GM12878 (cell line): Measurements from ENCODE around the gene IL6R. TPM values are rescaled to one million over a fixed set of nuclear protein-coding genes. Genes with fewer than 3 reads are reported as not detected.

ENCODE experiments used
- ATAC-seq: fragments of 200-7000 bp; cut with Tn5 transposase; 3 replicates; pipeline ENCODE4 v1.9.1; 2020; ENCODE audit warnings: mild to moderate bottlenecking, moderate library complexity
- BruUV-seq: library from RNA; stranded (reverse); fragments of 400-500 nt; replicated peaks from 2 replicates; lab custom pipeline; 2021; lab: Mats Ljungman, UMichigan
- CTCF ChIA-PET: fragments of 300-600 bp; sonication (Branson Sonifier 250); formaldehyde crosslinking; extraction: SDS; loops from one replicate; lab custom pipeline; 2021; ENCODE audit warnings: inconsistent platforms; lab: Yijun Ruan, JAX
- POLR2A ChIA-PET: fragments of 350-600 bp; formaldehyde crosslinking; extraction: SDS; loops from one replicate; lab custom pipeline; 2021; ENCODE audit warnings: inconsistent platforms; lab: Charles Lee
- RAD21 ChIA-PET: fragments of 300-600 bp; sonication (Branson Sonifier 250); formaldehyde crosslinking; loops from one replicate; lab custom pipeline; 2023; ENCODE audit warnings: antibody characterized with exemption; ENCODE audit not compliant: unreplicated experiment; lab: Charles Lee
- SMC1A ChIA-PET: fragments of 300-600 bp; sonication (Branson Sonifier 250); formaldehyde crosslinking; loops from one replicate; lab custom pipeline; 2023; ENCODE audit not compliant: unreplicated experiment, uncharacterized antibody; lab: Charles Lee
- DNase-seq: peaks from one replicate; pipeline ENCODE4 v3.0.0-alpha.2; 2011; ENCODE audit warnings: low read depth, low spot score
- FAIRE-seq: peaks from 3 replicates; lab custom pipeline; 2011; peaks lifted over from hg19 to GRCh38; lab: Jason Lieb, UNC
- H2AFZ ChIP-seq: 2 replicates; pipeline ENCODE4 v1.6.0; 2011; ENCODE audit warnings: low read depth, low read length, control low read depth; ENCODE audit not compliant: control insufficient read depth
- H3K27ac ChIP-seq: 2 replicates; pipeline ENCODE4 v1.5.1; 2011; ENCODE audit warnings: control low read depth; ENCODE audit not compliant: control insufficient read depth, insufficient read depth
- H3K27me3 ChIP-seq, 2 experiments: replicated peaks in 1 of 2; 2 replicates each; pipeline versions ENCODE4 v1.6.0 to v1.6.1; 2011; ENCODE audit warnings: low read length in 1 of 2; ENCODE audit not compliant: control insufficient read depth in 2 of 2, insufficient read depth in 2 of 2
- H3K36me3 ChIP-seq, 2 experiments: 2 replicates each; pipeline ENCODE4 v1.5.1; 2011; ENCODE audit warnings: low read length in 1 of 2; ENCODE audit not compliant: control insufficient read depth in 2 of 2, insufficient read depth in 2 of 2
- H3K4me1 ChIP-seq: 2 replicates; pipeline ENCODE4 v1.6.1; 2011; ENCODE audit warnings: mild to moderate bottlenecking, low read length, moderate library complexity, mixed read lengths; ENCODE audit not compliant: control insufficient read depth, insufficient read depth
- H3K4me2 ChIP-seq: 2 replicates; pipeline ENCODE4 v1.6.0; 2011; ENCODE audit warnings: control low read depth; ENCODE audit not compliant: control insufficient read depth, insufficient read depth
- H3K4me3 ChIP-seq: fragments of 200-600 bp; sonication (generic); 2 replicates; pipeline ENCODE4 v1.5.1; 2016
- H3K79me2 ChIP-seq: 2 replicates; pipeline ENCODE4 v1.6.0; 2011; ENCODE audit warnings: low read length; ENCODE audit not compliant: control insufficient read depth, insufficient read depth
- H3K9ac ChIP-seq: 2 replicates; pipeline ENCODE4 v1.8.0; 2011; ENCODE audit warnings: low read length, control low read depth, mixed read lengths; ENCODE audit not compliant: control insufficient read depth, insufficient read depth
- H3K9me3 ChIP-seq: replicated peaks from 3 replicates; pipeline ENCODE4 v1.5.1; 2011; ENCODE audit warnings: mild to moderate bottlenecking, low read length; ENCODE audit not compliant: control insufficient read depth, insufficient read depth
- H4K20me1 ChIP-seq: 2 replicates; pipeline ENCODE4 v1.6.0; 2011; ENCODE audit not compliant: control insufficient read depth, insufficient read depth
- BACH1 ChIP-seq: fragments of 450-650 bp; IDR thresholded peaks from 2 replicates; pipeline ENCODE4 v1.6.1; 2017; ENCODE audit warnings: mild to moderate bottlenecking, borderline replicate concordance
- CHD1 ChIP-seq: IDR thresholded peaks from 2 replicates; pipeline ENCODE4 v1.6.1; 2012; ENCODE audit warnings: low read depth, low read length, improper control_type of control experiment
- GABPA ChIP-seq: IDR thresholded peaks from 2 replicates; pipeline ENCODE4 v1.6.1; 2014; ENCODE audit warnings: antibody characterized with exemption, low read depth, mild to moderate bottlenecking, inconsistent platforms
- NR2C2 ChIP-seq: IDR thresholded peaks from 2 replicates; pipeline ENCODE4 v1.6.1; 2011; ENCODE audit warnings: borderline replicate concordance, low read depth; ENCODE audit not compliant: control insufficient read depth, insufficient read length
- SIX5 ChIP-seq: IDR thresholded peaks from 2 replicates; pipeline ENCODE4 v1.6.1; 2011; ENCODE audit warnings: mild to moderate bottlenecking, low read depth, low read length, moderate library complexity; ENCODE audit not compliant: severe bottlenecking
- SPI1 ChIP-seq: IDR thresholded peaks from 2 replicates; pipeline ENCODE4 v1.6.1; 2011; ENCODE audit warnings: low read depth, mild to moderate bottlenecking, low read length, moderate library complexity, borderline replicate concordance; ENCODE audit not compliant: insufficient read depth
- ZNF207 ChIP-seq: fragments of 450-650 bp; IDR thresholded peaks from 2 replicates; pipeline ENCODE4 v1.6.1; 2014; ENCODE audit warnings: antibody characterized with exemption, mild to moderate bottlenecking, borderline replicate concordance
- ZNF24 ChIP-seq: fragments of 450-650 bp; IDR thresholded peaks from 2 replicates; pipeline ENCODE4 v1.6.1; 2017; ENCODE audit warnings: antibody characterized with exemption, mild to moderate bottlenecking
- ZNF592 ChIP-seq: fragments of 450-650 bp; IDR thresholded peaks from 2 replicates; pipeline ENCODE4 v1.6.1; 2017; ENCODE audit warnings: mild to moderate bottlenecking, moderate library complexity
- WGBS: methylation state at CpG from one replicate; pipeline ENCODE4 v1.1.6; 2016; ENCODE audit warnings: low lambda C conversion rate; ENCODE audit not compliant: insufficient replicate concordance, insufficient coverage; ENCODE audit errors: missing lambda C conversion rate; 5-methylcytosine and 5-hydroxymethylcytosine counted together
- in situ Hi-C: fragments of 300-500 bp; cut with MboI; formaldehyde crosslinking; loops from 9 replicates; pipeline ENCODE4 v1.14.3; 2018; ENCODE audit warnings: mixed read lengths
- intact Hi-C: fragments of 100-400 bp; cut with micrococcal nuclease; formaldehyde crosslinking; loops from one replicate; pipeline ENCODE4 v1.14.2; 2022; ENCODE audit not compliant: unreplicated experiment
- polyA plus RNA-seq, 11 experiments: library from polyadenylated mRNA; depleted of rRNA in 4 of 11; unstranded in 6 of 11; stranded (reverse) in 5 of 11; fragments of >200 nt; fragmentation: Nextera tagmentation in 4 of 11; fragmentation: Illumina TruSeq in 1 of 11; extraction: Ambion mirVana in 4 of 11; extraction: Trizol in 1 of 11; gene quantifications; 1 replicate in 1 of 11; 2 replicates in 10 of 11; pipeline versions ENCODE4 v1.2.1 to v1.2.3, GENCODE V29; 2011 to 2016; ENCODE audit warnings: inconsistent platforms in 2 of 11, missing spikeins in 2 of 11, low read depth in 1 of 11
- total RNA-seq, 4 experiments: library from RNA; depleted of rRNA in 3 of 4; stranded (reverse); fragments of >200 nt in 3 of 4; fragmentation: Illumina TruSeq in 1 of 4; extraction: Trizol in 1 of 4; gene quantifications; 2 replicates each; pipeline versions ENCODE4 v1.2.1 to v1.2.3, GENCODE V29; 2013 to 2021

IL6R gene
- total and polyA plus RNA-seq, 10 of the 15 experiments (the other 5 are each of a cell fraction or from before 2014, with no cell fraction given), result 1.9 to 43.4 (median 17.5) TPM

- Histone ChIP-seq H3K79me2 (no peaks in the 10 kb centered on the region), H4K20me1 (no peaks in the 10 kb centered on the region; the same call in 1 of the 2 replicates), H3K4me3 (no peak overlapping the region), H3K27me3 (no peaks in the 10 kb centered on the region), H3K9me3 (no peaks in the 10 kb centered on the region; the same call in 1 of the 3 replicates), H3K4me2 (no peak overlapping the region), H3K36me3 (no peaks in the 10 kb centered on the region), H3K9ac (no peak overlapping the region), H3K27ac (no peak overlapping the region), H2AFZ (no peak overlapping the region), H3K4me1 (peaks cover 15% of the 10 kb centered on the region)
- intact Hi-C loops, result no loop called here
- ChIA-PET RAD21 (interaction anchor here (1.1 kb wide), 1 partner anchor 9 kb away, joined by 3 read pairs; no protein-coding TSS in a partner anchor), SMC1A (interaction anchor here (1.4 to 1.9 kb wide), 3 partner anchors 9 to 73 kb away, joined by 3 to 4 read pairs (median 3); no protein-coding TSS in a partner anchor), POLR2A (interaction anchor here (0.6 to 1.1 kb wide), 2 partner anchors 9 to 31 kb away, joined by 4 to 5 read pairs; no protein-coding TSS in a partner anchor), CTCF (interaction anchor here (1.4 to 1.6 kb wide), 2 partner anchors 19 to 98 kb away, joined by 4 to 5 read pairs; no protein-coding TSS in a partner anchor)
- FAIRE-seq, result no peak
- no peak for ATAC-seq
- DNase-seq, result no peak
- BruUV-seq, result no TSS peak
- in situ Hi-C loops, result no loop called here
- TF ChIP-seq GABPA (no peak), NR2C2 (no peak), ZNF24 (no peak)
- WGBS, result 96% methylated on average over 7 of the region's 7 CpGs
Measured at GRCh38 chr1:154448331-154448811, 43.2 kb downstream of the IL6R start.

- Histone ChIP-seq H4K20me1 (no peaks in the 10 kb centered on the region), H3K4me2 (no peak overlapping the region), H3K36me3 (peaks cover 0 to 3% of the 10 kb centered on the region in 2 experiments; a peak in 1 of 4 replicates), H3K27ac (no peak overlapping the region), H3K9ac (no peak overlapping the region), H3K4me3 (no peak overlapping the region), H3K9me3 (no peaks in the 10 kb centered on the region), H3K79me2 (no peaks in the 10 kb centered on the region), H3K27me3 (no peaks in the 10 kb centered on the region), H3K4me1 (peaks cover 11% of the 10 kb centered on the region; the same call in 1 of the 2 replicates), H2AFZ (no peak overlapping the region)
- SMC1A ChIA-PET, result interaction anchor here (1.2 to 2.1 kb wide), 5 partner anchors 10 to 100 kb away, joined by 3 to 5 read pairs (median 3); no protein-coding TSS in a partner anchor
- RAD21 ChIA-PET, result interaction anchor here (0.6 kb wide), 1 partner anchor 9 kb away, joined by 4 read pairs; no protein-coding TSS in a partner anchor
- no peak for FAIRE-seq
- in situ Hi-C loops, result no loop called here
- no peak for ATAC-seq
- POLR2A ChIA-PET, result no interaction called here
- 81% methylated on average over 5 of the region's 5 CpGs for WGBS
- no peak for DNase-seq
- no TSS peak for BruUV-seq
- CTCF ChIA-PET, result interaction anchor here (1.4 kb wide), 1 partner anchor 12 kb away, joined by 4 read pairs; no protein-coding TSS in a partner anchor
- intact Hi-C loops, result no loop called here
- TF ChIP-seq BACH1 (no peak), CHD1 (no peak), SIX5 (no peak), ZNF207 (no peak), SPI1 (no peak), ZNF592 (no peak)
Measured at GRCh38 chr1:154453161-154453560, 48.0 kb downstream of the IL6R start.
